A549 (cell line): ENCODE measurements around the gene NSMCE1. TPM values are rescaled to one million over a fixed set of nuclear protein-coding genes. Genes with fewer than 3 reads are reported as not detected.

Source experiments
- ATAC-seq, 2 experiments: fragments of 200-7000 bp in 1 of 2; fragments of >200 bp in 1 of 2; cut with Nextera tagmentation in 1 of 2; cut with Tn5 transposase in 1 of 2; 3 replicates each; pipeline versions ENCODE4 v1.8.0 to v1.9.1; 2018 to 2020; ENCODE audit warnings: mild to moderate bottlenecking in 1 of 2, moderate library complexity in 1 of 2
- CTCF ChIA-PET: fragments of 300-600 bp; sonication (Branson Sonifier 250); formaldehyde crosslinking; extraction: SDS; loops from one replicate; lab custom pipeline; 2021; ENCODE audit warnings: antibody characterized with exemption, inconsistent platforms; lab: Yijun Ruan, JAX
- POLR2A ChIA-PET: fragments of 350-600 bp; formaldehyde crosslinking; extraction: SDS; loops from one replicate; lab custom pipeline; 2021; ENCODE audit warnings: antibody characterized with exemption, inconsistent platforms; lab: Yijun Ruan, JAX
- DNase-seq, 2 experiments: peaks; one replicate each; pipeline versions ENCODE4 v3.0.0 to v3.0.0-alpha.2; 2011 to 2016; ENCODE audit warnings: low read depth in 1 of 2, low spot score in 1 of 2
- FAIRE-seq: peaks from 2 replicates; lab custom pipeline; 2011; peaks lifted over from hg19 to GRCh38; lab: Jason Lieb, UNC
- H3K27ac ChIP-seq, 2 experiments: fragments of >200 bp; sonication (Bioruptor Twin); formaldehyde crosslinking; 3 replicates each; pipeline ENCODE4 v1.5.1; 2016 to 2017
- H3K4me1 ChIP-seq: fragments of >200 bp; sonication (Bioruptor Twin); formaldehyde crosslinking; 3 replicates; pipeline ENCODE4 v1.6.1; 2016
- H3K4me2 ChIP-seq: fragments of >200 bp; sonication (Bioruptor Twin); formaldehyde crosslinking; 3 replicates; pipeline ENCODE4 v1.6.1; 2016
- H3K4me3 ChIP-seq: fragments of >200 bp; sonication (Bioruptor Twin); formaldehyde crosslinking; 3 replicates; pipeline ENCODE4 v1.5.1; 2016
- H3K9me3 ChIP-seq: fragments of >200 bp; sonication (Bioruptor Twin); formaldehyde crosslinking; 3 replicates; pipeline ENCODE4 v1.6.1; 2016
- CBX8 ChIP-seq: fragments of 200-600 bp; sonication (generic); IDR thresholded peaks from 2 replicates; pipeline ENCODE4 v1.6.1; 2016
- EHMT2 ChIP-seq: fragments of 200-600 bp; sonication (generic); IDR thresholded peaks from 2 replicates; pipeline ENCODE4 v1.6.1; 2016; ENCODE audit warnings: antibody characterized with exemption, low read depth, mild to moderate bottlenecking, moderate library complexity
- ELK1 ChIP-seq: fragments of 150-350 bp; IDR thresholded peaks from 2 replicates; pipeline ENCODE4 v1.6.1; 2014; ENCODE audit warnings: low read depth, mild to moderate bottlenecking, low read length
- FOSL2 ChIP-seq, 2 experiments: fragments of 450-650 bp in 1 of 2; fragments of >200 bp in 1 of 2; sonication (Bioruptor Twin) in 1 of 2; formaldehyde crosslinking; IDR thresholded peaks; 2 replicates each; pipeline versions ENCODE4 v1.5.0 to v1.6.1; 2016 to 2020; ENCODE audit warnings: mild to moderate bottlenecking in 1 of 2, moderate library complexity in 1 of 2
- FOXS1 ChIP-seq: fragments of 250-450 bp; sonication (Bioruptor Pico); IDR thresholded peaks from 2 replicates; pipeline ENCODE4 v1.5.0; 2020; ENCODE audit warnings: mild to moderate bottlenecking, moderate library complexity
- HEYL ChIP-seq: fragments of 250-450 bp; sonication (Bioruptor Pico); IDR thresholded peaks from 2 replicates; pipeline ENCODE4 v1.8.0; 2021; ENCODE audit warnings: mild to moderate bottlenecking, moderate library complexity
- HMGXB4 ChIP-seq: fragments of 250-450 bp; sonication (Bioruptor Pico); IDR thresholded peaks from 2 replicates; pipeline ENCODE4 v1.5.0; 2021; ENCODE audit warnings: mild to moderate bottlenecking, moderate library complexity, borderline replicate concordance
- HOXA7 ChIP-seq: fragments of 250-450 bp; sonication (Bioruptor Pico); IDR thresholded peaks from 2 replicates; pipeline ENCODE4 v1.5.0; 2020; ENCODE audit warnings: mild to moderate bottlenecking, moderate library complexity
- HOXB5 ChIP-seq: fragments of 250-450 bp; sonication (Bioruptor Pico); IDR thresholded peaks from 2 replicates; pipeline ENCODE4 v1.5.0; 2020; ENCODE audit warnings: mild to moderate bottlenecking, moderate library complexity
- KDM5A ChIP-seq: fragments of 200-600 bp; sonication (generic); IDR thresholded peaks from 2 replicates; pipeline ENCODE4 v1.6.1; 2016; ENCODE audit warnings: antibody characterized with exemption, mild to moderate bottlenecking
- MAFK ChIP-seq: fragments of 450-650 bp; IDR thresholded peaks from 2 replicates; pipeline ENCODE4 v1.6.1; 2014; ENCODE audit not compliant: partially characterized antibody
- MAZ ChIP-seq: fragments of 150-350 bp; IDR thresholded peaks from 2 replicates; pipeline ENCODE4 v1.6.1; 2014; ENCODE audit warnings: antibody characterized with exemption, low read depth, low read length, borderline replicate concordance
- PHF8 ChIP-seq: fragments of 200-600 bp; sonication (generic); IDR thresholded peaks from 2 replicates; pipeline ENCODE4 v1.6.1; 2016; ENCODE audit warnings: low read depth, mild to moderate bottlenecking, antibody characterized with exemption, moderate library complexity, borderline replicate concordance
- POLR2A ChIP-seq: IDR thresholded peaks from 2 replicates; pipeline ENCODE4 v1.6.1; 2012; ENCODE audit warnings: mild to moderate bottlenecking, low read length
- SMC3 ChIP-seq: fragments of >200 bp; sonication (Bioruptor Twin); formaldehyde crosslinking; IDR thresholded peaks from 3 replicates; pipeline ENCODE4 v1.6.1; 2018; ENCODE audit warnings: inconsistent platforms
- USF2 ChIP-seq: fragments of 450-650 bp; IDR thresholded peaks from 2 replicates; pipeline ENCODE4 v1.6.1; 2014; ENCODE audit warnings: antibody characterized with exemption
- ZFP36 ChIP-seq: fragments of 450-650 bp; IDR thresholded peaks from 2 replicates; pipeline ENCODE4 v1.6.1; 2014; ENCODE audit warnings: borderline replicate concordance; ENCODE audit not compliant: partially characterized antibody
- ZNF302 ChIP-seq: fragments of 250-450 bp; sonication (Bioruptor Pico); IDR thresholded peaks from 2 replicates; pipeline ENCODE4 v1.9.0; 2021; ENCODE audit warnings: inconsistent platforms, mild to moderate bottlenecking, moderate library complexity
- WGBS: methylation state at CpG from one replicate; pipeline ENCODE4 v1.1.6; 2017; ENCODE audit errors: missing lambda C conversion rate; 5-methylcytosine and 5-hydroxymethylcytosine counted together
- polyA plus RNA-seq, 4 experiments: library from polyadenylated mRNA; depleted of rRNA in 3 of 4; stranded (reverse); fragments of >200 nt; fragmentation: RNase III in 1 of 4; extraction: RNeasy Plus Mini Kit Qiagen cat#74134 plus additional on column Dnase treatment in 1 of 4; gene quantifications; 2 replicates in 3 of 4; 3 replicates in 1 of 4; pipeline ENCODE4 v1.2.3, GENCODE V29; 2011 to 2017
- TF ChIP-seq, protein P1 (sequence below): fragments of 200-600 bp; sonication (generic); IDR thresholded peaks from 2 replicates; pipeline ENCODE4 v1.6.1; 2016; ENCODE audit warnings: antibody characterized with exemption, mild to moderate bottlenecking, moderate library complexity
- TF ChIP-seq, protein P2 (sequence below): IDR thresholded peaks from 2 replicates; pipeline ENCODE4 v1.6.1; 2012

Gene NSMCE1
- polyA plus RNA-seq, 2 of the 4 experiments (the other 2 are of a cell fraction): 32.0 to 59.9 TPM

DNA sequence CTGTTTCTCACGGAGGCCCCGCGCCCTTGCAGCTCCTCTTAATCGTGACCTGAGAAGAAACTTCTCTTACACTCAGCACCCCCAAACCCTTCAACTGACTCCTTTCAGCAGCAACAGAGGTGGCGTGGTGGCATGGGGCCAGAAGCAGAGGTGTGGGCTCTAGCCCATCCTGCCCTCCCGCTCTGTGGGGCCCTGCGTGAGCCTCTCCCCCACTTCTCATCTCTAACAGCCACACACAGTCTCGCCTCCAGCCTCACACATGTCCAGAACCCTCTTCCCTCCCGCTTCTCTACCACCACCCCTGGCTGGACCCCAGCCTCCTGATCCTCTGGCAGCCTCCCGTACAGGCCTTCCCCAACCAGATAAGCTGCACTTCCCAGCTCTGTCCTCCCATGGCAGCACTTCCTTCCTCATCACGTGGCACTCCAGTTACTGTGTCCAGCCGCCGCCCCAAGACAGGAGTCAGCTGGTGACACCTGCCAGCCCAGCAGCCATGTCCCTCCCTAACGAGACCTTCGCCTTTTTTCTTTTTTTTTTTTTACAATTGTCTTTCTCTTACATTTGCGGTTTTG, 30.5 kb downstream of the NSMCE1 start:
- DNase-seq (no peak), ATAC-seq (no peak), FAIRE-seq (no peak)
- Histone ChIP-seq H3K4me1 (peaks cover 18% of the 10 kb centered on the region), H3K4me2 (no peak overlapping the region), H3K27ac (peak overlapping the region in 1 of 2 experiments; percentile 22; a peak in 1 of 6 replicates), H3K9me3 (no peaks in the 10 kb centered on the region), H3K4me3 (no peak overlapping the region)
- TF ChIP-seq USF2 (no peak), PHF8 (no peak), HMGXB4 (CRISPR knock-in tag) (no peak), HEYL (CRISPR knock-in tag) (no peak), POLR2A (no peak), FOSL2 (IDR thresholded peaks at IDR 0.05) (no peak), FOSL2 (CRISPR knock-in tag; IDR thresholded peaks at IDR 0.05) (no peak), CBX8 (no peak), ZFP36 (no peak), FOXS1 (no peak), ZNF302 (CRISPR knock-in tag) (no peak), EHMT2 (no peak), ELK1 (no peak), KDM5A (no peak), HOXA7 (no peak), HOXB5 (CRISPR knock-in tag) (no peak), MAFK (no peak), MAZ (no peak), SMC3 (no peak)
- TF ChIP-seq, protein P1, sequence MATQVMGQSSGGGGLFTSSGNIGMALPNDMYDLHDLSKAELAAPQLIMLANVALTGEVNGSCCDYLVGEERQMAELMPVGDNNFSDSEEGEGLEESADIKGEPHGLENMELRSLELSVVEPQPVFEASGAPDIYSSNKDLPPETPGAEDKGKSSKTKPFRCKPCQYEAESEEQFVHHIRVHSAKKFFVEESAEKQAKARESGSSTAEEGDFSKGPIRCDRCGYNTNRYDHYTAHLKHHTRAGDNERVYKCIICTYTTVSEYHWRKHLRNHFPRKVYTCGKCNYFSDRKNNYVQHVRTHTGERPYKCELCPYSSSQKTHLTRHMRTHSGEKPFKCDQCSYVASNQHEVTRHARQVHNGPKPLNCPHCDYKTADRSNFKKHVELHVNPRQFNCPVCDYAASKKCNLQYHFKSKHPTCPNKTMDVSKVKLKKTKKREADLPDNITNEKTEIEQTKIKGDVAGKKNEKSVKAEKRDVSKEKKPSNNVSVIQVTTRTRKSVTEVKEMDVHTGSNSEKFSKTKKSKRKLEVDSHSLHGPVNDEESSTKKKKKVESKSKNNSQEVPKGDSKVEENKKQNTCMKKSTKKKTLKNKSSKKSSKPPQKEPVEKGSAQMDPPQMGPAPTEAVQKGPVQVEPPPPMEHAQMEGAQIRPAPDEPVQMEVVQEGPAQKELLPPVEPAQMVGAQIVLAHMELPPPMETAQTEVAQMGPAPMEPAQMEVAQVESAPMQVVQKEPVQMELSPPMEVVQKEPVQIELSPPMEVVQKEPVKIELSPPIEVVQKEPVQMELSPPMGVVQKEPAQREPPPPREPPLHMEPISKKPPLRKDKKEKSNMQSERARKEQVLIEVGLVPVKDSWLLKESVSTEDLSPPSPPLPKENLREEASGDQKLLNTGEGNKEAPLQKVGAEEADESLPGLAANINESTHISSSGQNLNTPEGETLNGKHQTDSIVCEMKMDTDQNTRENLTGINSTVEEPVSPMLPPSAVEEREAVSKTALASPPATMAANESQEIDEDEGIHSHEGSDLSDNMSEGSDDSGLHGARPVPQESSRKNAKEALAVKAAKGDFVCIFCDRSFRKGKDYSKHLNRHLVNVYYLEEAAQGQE: no peak
- TF ChIP-seq, protein P2, sequence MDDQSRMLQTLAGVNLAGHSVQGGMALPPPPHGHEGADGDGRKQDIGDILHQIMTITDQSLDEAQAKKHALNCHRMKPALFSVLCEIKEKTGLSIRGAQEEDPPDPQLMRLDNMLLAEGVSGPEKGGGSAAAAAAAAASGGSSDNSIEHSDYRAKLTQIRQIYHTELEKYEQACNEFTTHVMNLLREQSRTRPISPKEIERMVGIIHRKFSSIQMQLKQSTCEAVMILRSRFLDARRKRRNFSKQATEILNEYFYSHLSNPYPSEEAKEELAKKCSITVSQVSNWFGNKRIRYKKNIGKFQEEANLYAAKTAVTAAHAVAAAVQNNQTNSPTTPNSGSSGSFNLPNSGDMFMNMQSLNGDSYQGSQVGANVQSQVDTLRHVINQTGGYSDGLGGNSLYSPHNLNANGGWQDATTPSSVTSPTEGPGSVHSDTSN: no peak
- ChIA-PET POLR2A (interaction anchor here (0.6 kb wide), 1 partner anchor 84 kb away, joined by 3 read pairs; no protein-coding TSS in a partner anchor), CTCF (interaction anchor here (1.0 to 16.7 kb wide), 3 partner anchors 83 to 219 kb away, joined by 3 to 291 read pairs (median 3); no protein-coding TSS in a partner anchor)
- WGBS: 93% methylated on average over 16 of the region's 16 CpGs
